Activated B cell treated with CpG ODN at 0.5 μM for 24 hours (primary cell): ENCODE measurements around the gene JAK1. TPM values are rescaled to one million over a fixed set of nuclear protein-coding genes. Genes with fewer than 3 reads are reported as not detected.

ENCODE experiments used
- ATAC-seq: fragments of 200-7000 bp; cut with Tn5 transposase; one replicate; pipeline ENCODE4 v1.10.0; 2021; ENCODE audit warnings: low read depth, mild to moderate bottlenecking, moderate library complexity
- CTCF ChIA-PET: fragments of 350-600 bp; sonication (Branson Sonifier 250); formaldehyde crosslinking; loops from one replicate; lab custom pipeline; 2021; ENCODE audit warnings: antibody characterized with exemption; lab: Charles Lee
- POLR2A ChIA-PET: fragments of 350-600 bp; sonication (Branson Sonifier 250); formaldehyde crosslinking; loops from one replicate; lab custom pipeline; 2021; ENCODE audit warnings: antibody characterized with exemption; lab: Charles Lee
- DNase-seq: peaks from one replicate; pipeline ENCODE4 v3.0.0; 2022
- H3K27ac Mint-ChIP-seq: one replicate; pipeline ENCODE4 v1.8.0; 2020; ENCODE audit warnings: mixed read lengths
- H3K27me3 Mint-ChIP-seq: one replicate; pipeline ENCODE4 v1.8.0; 2021; ENCODE audit warnings: mixed read lengths
- H3K36me3 Mint-ChIP-seq: one replicate; pipeline ENCODE4 v1.8.0; 2021; ENCODE audit warnings: low read depth, mixed read lengths
- H3K4me1 Mint-ChIP-seq: one replicate; pipeline ENCODE4 v1.8.0; 2021; ENCODE audit warnings: mixed read lengths
- H3K4me3 Mint-ChIP-seq: one replicate; pipeline ENCODE4 v1.8.0; 2020; ENCODE audit warnings: mild to moderate bottlenecking, mixed read lengths
- H3K9me3 Mint-ChIP-seq: one replicate; pipeline ENCODE4 v1.8.0; 2020; ENCODE audit warnings: mixed read lengths
- intact Hi-C: fragments of 100-400 bp; cut with micrococcal nuclease; formaldehyde crosslinking; loops from one replicate; pipeline ENCODE4 v1.15.1; 2024
- total RNA-seq: library from RNA; stranded (reverse); gene quantifications from 2 replicates; pipeline ENCODE4 v1.2.3, GENCODE V29; 2022
- TF ChIP-seq, protein P1 (sequence below): fragments of 200-600 bp; IDR thresholded peaks from one replicate; pipeline ENCODE4 v1.8.0; 2022; ENCODE audit warnings: antibody characterized with exemption, mild to moderate bottlenecking

Gene JAK1
- total RNA-seq, 1 donor from 2014 or later = 215 TPM

GRCh38 chr1:64814427-64814826, 151.9 kb downstream of the JAK1 start:
- Mint-ChIP-seq H3K9me3 (peaks cover 2% of the 10 kb centered on the region), H3K27ac (no peak overlapping the region), H3K36me3 (no peaks in the 10 kb centered on the region), H3K4me1 (no peaks in the 10 kb centered on the region), H3K27me3 (peaks cover 2% of the 10 kb centered on the region), H3K4me3 (no peak overlapping the region)
- TF ChIP-seq, protein P1, sequence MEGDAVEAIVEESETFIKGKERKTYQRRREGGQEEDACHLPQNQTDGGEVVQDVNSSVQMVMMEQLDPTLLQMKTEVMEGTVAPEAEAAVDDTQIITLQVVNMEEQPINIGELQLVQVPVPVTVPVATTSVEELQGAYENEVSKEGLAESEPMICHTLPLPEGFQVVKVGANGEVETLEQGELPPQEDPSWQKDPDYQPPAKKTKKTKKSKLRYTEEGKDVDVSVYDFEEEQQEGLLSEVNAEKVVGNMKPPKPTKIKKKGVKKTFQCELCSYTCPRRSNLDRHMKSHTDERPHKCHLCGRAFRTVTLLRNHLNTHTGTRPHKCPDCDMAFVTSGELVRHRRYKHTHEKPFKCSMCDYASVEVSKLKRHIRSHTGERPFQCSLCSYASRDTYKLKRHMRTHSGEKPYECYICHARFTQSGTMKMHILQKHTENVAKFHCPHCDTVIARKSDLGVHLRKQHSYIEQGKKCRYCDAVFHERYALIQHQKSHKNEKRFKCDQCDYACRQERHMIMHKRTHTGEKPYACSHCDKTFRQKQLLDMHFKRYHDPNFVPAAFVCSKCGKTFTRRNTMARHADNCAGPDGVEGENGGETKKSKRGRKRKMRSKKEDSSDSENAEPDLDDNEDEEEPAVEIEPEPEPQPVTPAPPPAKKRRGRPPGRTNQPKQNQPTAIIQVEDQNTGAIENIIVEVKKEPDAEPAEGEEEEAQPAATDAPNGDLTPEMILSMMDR = no peak
- ChIA-PET POLR2A (no interaction called here), CTCF (no interaction called here)
- no peak for DNase-seq
- intact Hi-C loops = no loop called here
- ATAC-seq = no peak

- TF ChIP-seq, protein P1 = no peak
- intact Hi-C loops = no loop called here
- DNase-seq = no peak
- H3K9me3 Mint-ChIP-seq = no peaks in the 10 kb centered on the region
- POLR2A ChIA-PET = no interaction called here
- H3K4me1 Mint-ChIP-seq = no peaks in the 10 kb centered on the region
- no peaks in the 10 kb centered on the region for H3K36me3 Mint-ChIP-seq
- H3K27me3 Mint-ChIP-seq = peaks cover 2% of the 10 kb centered on the region
- H3K4me3 Mint-ChIP-seq = no peak overlapping the region
- no peak for ATAC-seq
- H3K27ac Mint-ChIP-seq = no peak overlapping the region
- CTCF ChIA-PET = no interaction called here
Measured at GRCh38 chr1:64811131-64811530, 155.2 kb downstream of the JAK1 start.

GRCh38 chr1:64810001-64810400, 156.3 kb downstream of the JAK1 start:
- peaks cover 2% of the 10 kb centered on the region for H3K27me3 Mint-ChIP-seq
- no peaks in the 10 kb centered on the region for H3K36me3 Mint-ChIP-seq
- no peak overlapping the region for H3K4me3 Mint-ChIP-seq
- ATAC-seq (no peak), DNase-seq (no peak)
- no peaks in the 10 kb centered on the region for H3K9me3 Mint-ChIP-seq
- POLR2A ChIA-PET = no interaction called here
- H3K27ac Mint-ChIP-seq = no peak overlapping the region
- H3K4me1 Mint-ChIP-seq = no peaks in the 10 kb centered on the region
- intact Hi-C loops = no loop called here
- TF ChIP-seq, protein P1 = no peak
- CTCF ChIA-PET = no interaction called here

GRCh38 chr1:64809309-64809708, 157.0 kb downstream of the JAK1 start:
- no peaks in the 10 kb centered on the region for H3K9me3 Mint-ChIP-seq
- ATAC-seq (no peak), DNase-seq (no peak)
- H3K27me3 Mint-ChIP-seq = peaks cover 2% of the 10 kb centered on the region
- no peak overlapping the region for H3K4me3 Mint-ChIP-seq
- TF ChIP-seq, protein P1 = no peak
- intact Hi-C loops = no loop called here
- no peaks in the 10 kb centered on the region for H3K36me3 Mint-ChIP-seq
- H3K4me1 Mint-ChIP-seq = no peaks in the 10 kb centered on the region
- ChIA-PET POLR2A (no interaction called here), CTCF (no interaction called here)
- H3K27ac Mint-ChIP-seq = no peak overlapping the region

GRCh38 chr1:64801851-64802523, 164.4 kb downstream of the JAK1 start:
- CTCF ChIA-PET = no interaction called here

More at GRCh38 chr1:64801851-64802523, 164.4 kb downstream of the JAK1 start:
- Mint-ChIP-seq H3K27me3 (no peaks in the 10 kb centered on the region), H3K9me3 (peaks cover 6% of the 10 kb centered on the region), H3K27ac (no peak overlapping the region), H3K36me3 (no peaks in the 10 kb centered on the region), H3K4me1 (no peaks in the 10 kb centered on the region), H3K4me3 (no peak overlapping the region)
- intact Hi-C loops = no loop called here
- DNase-seq = no peak
- POLR2A ChIA-PET = no interaction called here
- no peak for ATAC-seq
- TF ChIP-seq, protein P1 = no peak
